Lower leg skin (tissue), 3 donors: ENCODE measurements around the gene CIART.
"Not testable (repeated sequence)": the region's sequence is repeated elsewhere in the genome, so short reads cannot be mapped to it uniquely, and the experiment has no call there.

Experiments used
- POLR2A ChIP-seq, 2 donors: fragments of 450-650 bp; IDR thresholded peaks; one replicate each; pipeline ENCODE4 v1.6.1; 2016 to 2017; ENCODE audit warnings: antibody characterized with exemption in 2 of 2, mild to moderate bottlenecking in 1 of 2, moderate library complexity in 1 of 2
- TF ChIP-seq, protein P1 (sequence below), 3 donors: fragments of 450-650 bp; IDR thresholded peaks; one replicate each; pipeline ENCODE4 v1.5.1; 2016; ENCODE audit warnings: antibody characterized with exemption in 3 of 3, mild to moderate bottlenecking in 3 of 3, moderate library complexity in 2 of 3

DNA sequence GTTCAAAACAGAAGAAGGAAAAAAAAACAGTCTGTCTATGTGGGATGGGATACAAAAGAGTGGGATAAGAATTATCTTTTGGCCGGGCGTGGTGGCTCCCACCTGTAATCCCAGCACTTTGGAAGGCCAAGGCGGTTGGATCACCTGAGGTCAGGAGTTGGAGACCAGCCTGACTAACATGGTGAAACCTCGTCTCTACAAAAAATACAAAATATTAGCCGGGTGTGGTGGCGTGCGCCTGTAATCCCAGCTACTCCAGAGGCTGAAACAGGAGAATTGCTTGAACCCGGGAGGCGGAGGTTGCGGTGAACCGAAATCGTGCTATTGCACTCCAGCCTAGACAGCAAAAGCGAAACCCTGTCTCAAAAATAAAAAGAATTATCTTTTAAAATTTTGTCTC lies 45.2 kb upstream of the CIART start:
- TF ChIP-seq, protein P1, sequence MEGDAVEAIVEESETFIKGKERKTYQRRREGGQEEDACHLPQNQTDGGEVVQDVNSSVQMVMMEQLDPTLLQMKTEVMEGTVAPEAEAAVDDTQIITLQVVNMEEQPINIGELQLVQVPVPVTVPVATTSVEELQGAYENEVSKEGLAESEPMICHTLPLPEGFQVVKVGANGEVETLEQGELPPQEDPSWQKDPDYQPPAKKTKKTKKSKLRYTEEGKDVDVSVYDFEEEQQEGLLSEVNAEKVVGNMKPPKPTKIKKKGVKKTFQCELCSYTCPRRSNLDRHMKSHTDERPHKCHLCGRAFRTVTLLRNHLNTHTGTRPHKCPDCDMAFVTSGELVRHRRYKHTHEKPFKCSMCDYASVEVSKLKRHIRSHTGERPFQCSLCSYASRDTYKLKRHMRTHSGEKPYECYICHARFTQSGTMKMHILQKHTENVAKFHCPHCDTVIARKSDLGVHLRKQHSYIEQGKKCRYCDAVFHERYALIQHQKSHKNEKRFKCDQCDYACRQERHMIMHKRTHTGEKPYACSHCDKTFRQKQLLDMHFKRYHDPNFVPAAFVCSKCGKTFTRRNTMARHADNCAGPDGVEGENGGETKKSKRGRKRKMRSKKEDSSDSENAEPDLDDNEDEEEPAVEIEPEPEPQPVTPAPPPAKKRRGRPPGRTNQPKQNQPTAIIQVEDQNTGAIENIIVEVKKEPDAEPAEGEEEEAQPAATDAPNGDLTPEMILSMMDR (IDR thresholded peaks at IDR 0.05), result not testable (repeated sequence)
- not testable (repeated sequence) for TF ChIP-seq POLR2A (IDR thresholded peaks at IDR 0.05)
